ENCODE data around the gene KAZN.

KAZN gene

DNA sequence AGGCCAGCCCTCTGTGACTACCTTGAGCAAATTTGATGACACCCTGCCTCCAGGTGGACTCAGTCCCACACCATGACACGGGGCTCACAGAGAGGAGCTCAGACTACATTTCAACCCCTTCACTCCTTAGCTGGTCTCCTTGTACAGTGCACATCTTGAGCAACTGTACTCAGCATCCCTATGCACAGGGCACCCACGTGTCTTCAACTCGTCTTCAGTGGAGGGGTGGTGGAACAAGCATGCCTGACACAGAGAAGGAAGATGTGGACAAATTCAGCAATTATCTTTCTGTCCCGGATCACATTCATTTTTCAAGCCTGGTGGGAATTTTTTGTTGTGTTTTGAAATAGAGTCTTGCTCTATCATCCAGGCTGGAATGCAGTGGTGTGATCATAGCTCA is 213.7 kb downstream of the KAZN start:
- DNase-seq (ENCODE audit: low read depth in 2 of 2, low spot score in 1 of 2): no peak

DNA sequence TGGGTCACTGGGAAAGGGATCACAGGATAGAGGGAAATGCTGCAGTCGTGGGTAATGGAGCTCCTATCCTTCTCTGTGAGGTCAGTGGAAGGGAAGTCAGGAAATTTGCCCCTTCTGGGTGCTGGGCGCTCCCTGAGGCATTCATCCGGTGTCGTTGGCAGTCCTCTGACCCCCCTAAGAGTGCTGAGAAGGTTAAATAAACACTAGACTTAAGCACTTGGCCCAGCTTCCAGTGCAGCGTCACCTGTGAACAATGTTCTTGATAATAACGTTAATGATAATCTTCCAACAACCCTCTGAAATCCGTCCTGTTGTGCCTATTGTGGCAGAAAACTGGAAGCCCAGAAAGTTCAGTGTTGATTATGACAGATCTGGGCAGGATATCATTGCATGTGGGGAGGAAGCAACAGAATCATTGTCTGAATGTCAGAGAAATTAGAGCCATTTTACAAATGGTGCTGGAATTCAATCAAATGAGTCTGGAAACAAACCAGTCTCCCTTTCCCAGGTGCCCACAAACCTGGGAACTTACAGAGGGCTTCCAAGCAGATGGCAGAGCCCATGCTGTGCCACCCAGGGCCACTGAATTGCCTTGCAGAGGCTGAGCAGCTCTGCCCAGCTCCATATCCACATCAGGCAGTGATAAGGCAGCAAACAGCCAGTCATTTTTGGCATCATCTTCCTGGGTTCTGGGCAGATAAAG is 216.8 kb downstream of the KAZN start:
- no peak for DNase-seq (ENCODE audit: low read depth in 2 of 2, low spot score in 1 of 2)

DNA sequence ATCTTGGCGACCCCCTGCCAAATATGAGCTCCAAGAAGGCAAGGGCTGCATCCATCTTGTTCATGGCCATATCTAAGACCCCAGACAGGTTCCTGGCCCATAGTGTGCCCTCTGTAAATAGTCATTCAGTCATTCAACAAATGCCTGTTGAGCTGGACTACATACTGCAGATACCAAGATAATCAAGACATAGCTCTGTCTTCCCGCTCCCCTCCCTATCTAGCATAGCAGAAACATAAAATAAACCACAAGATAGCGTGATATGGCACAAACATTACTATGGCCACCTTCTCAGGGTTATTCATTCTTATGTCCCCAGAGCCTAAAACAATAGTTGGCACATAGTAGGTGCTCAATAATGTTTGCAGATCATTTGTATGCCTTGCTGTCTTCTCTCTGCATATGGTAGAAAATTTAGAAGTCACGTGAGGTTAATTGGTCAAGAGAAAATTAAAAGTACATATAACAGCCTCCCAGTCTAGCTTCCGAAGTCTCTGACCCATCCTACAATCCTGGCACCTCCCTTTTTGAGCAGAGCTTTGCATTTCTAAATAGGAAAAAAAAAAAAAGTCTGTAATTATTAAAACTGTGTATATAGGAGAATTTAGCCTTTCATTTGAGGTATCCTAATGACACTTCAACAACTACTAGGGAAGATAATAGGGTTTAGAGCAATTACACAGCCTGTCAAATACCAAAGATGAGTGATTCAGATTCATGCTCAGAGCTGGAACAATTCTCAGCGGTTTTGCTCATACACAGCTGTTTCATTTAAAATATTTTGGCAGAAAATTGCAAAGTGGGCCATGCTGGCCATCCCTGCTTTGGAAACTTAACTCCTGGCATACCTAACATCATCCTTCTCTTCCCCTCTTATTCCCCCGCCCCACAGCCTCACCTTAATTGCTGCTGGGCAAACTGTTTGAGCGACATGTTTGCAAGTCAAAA is 219.0 kb downstream of the KAZN start:
- no peak for DNase-seq (ENCODE audit: low read depth in 2 of 2, low spot score in 1 of 2)

GRCh38 chr1:14820295-14821085 is 222.0 kb downstream of the KAZN start:
- DNase-seq (ENCODE audit: low read depth in 2 of 2, low spot score in 1 of 2): no peak

DNA sequence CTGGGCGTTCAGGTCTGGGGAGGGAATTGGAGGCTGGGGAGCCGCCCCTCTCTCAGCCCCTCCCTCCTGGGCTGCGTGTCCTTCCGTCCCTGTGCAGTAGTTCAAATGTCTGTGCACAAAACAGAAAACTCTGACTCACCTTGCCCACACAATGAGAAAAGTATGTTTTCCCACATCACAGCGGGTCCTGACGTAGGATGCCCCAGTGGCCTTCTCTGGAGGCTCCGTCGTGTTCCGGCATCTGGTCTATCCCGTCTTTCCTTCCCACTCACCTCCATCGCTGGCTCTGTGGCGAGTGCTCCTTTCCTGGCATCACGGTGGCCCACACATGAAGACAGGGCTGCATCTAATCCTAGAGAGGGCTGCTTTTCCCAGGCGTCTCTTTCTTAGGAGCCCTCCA is 224.0 kb downstream of the KAZN start:
- no peak for DNase-seq (ENCODE audit: low read depth in 2 of 2, low spot score in 1 of 2)

- DNase-seq (ENCODE audit: low read depth in 2 of 2, low spot score in 1 of 2): no peak
Measured at GRCh38 chr1:14822996-14823395, 224.5 kb downstream of the KAZN start.

DNA sequence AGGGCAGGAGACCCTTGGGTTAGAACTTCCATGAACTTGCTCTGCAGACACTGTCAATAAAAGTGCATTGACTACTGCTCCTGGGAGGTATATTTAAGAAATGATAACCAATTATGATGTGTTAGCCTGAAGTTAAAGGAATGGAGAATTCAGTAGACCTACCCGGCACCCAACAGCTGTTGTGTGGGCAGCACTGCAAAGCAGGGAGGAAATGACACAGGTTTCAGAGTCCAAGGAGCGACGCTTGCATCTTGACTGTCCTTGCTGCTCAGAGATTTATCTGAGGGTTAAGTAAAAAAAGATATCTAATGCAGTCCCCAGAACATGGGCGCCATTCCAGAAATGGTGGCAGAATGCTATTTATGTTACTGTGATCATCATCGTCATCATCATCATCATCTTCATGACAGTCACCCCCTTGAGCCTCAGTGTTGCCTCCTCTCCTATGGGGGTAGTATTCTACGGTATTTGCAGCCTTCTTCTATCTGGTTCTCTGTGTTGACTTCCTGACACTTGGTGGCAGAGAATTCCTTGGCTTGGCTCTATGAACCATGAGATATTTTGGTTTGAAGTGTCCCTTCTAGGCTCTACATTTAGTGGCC is 225.9 kb downstream of the KAZN start:
- no peak for DNase-seq (ENCODE audit: low read depth in 2 of 2, low spot score in 1 of 2)

DNA sequence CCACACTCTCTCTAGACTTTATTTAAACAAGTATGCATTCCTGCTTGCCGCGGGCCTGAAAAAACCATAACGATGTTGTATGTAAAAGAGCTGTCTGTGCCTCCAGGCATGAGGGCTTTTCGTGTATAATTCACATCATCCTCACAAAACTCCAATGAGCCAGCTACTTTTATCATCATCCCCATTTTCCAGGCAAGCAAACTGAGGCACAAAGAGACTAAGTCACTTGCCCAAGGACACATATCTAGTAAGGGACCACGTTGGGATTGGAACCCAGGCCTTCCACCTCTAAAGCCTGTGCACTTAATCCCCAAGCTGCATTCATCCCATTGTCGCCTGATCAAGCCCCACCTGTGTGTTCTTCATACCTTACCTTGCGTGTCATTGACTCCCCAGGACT is 226.9 kb downstream of the KAZN start:
- no peak for DNase-seq (ENCODE audit: low read depth in 2 of 2, low spot score in 1 of 2)

GRCh38 chr1:14826172-14826636 is 227.7 kb downstream of the KAZN start:
- no peak for DNase-seq (ENCODE audit: low read depth in 2 of 2, low spot score in 1 of 2)

- no peak for DNase-seq (ENCODE audit: low read depth in 2 of 2, low spot score in 1 of 2)
Measured at GRCh38 chr1:14826731-14827326, 228.3 kb downstream of the KAZN start.

DNA sequence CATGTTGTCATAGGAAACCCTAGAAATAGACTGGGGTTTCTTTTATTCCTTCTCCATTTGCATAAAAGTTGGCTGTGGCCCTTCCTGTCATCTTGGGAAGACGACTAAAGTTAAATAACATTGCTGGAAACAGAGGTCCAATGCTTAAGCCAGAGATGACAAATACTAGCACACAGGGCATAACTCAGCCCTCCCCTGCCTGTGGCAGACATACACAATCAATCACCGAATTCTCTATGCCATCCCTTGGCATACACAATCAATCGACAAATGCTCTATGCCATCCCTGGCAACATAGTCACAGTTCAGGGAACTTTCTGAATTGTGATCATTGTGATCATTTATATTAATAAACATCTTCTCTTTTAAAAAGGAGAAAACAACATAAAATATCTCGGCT is 229.4 kb downstream of the KAZN start:
- no peak for DNase-seq (ENCODE audit: low read depth in 2 of 2, low spot score in 1 of 2)

- DNase-seq (ENCODE audit: low read depth in 2 of 2, low spot score in 1 of 2): no peak
Measured at GRCh38 chr1:14828665-14829064, 230.2 kb downstream of the KAZN start.

- DNase-seq (ENCODE audit: low read depth in 2 of 2, low spot score in 1 of 2): no peak
Measured at GRCh38 chr1:14835725-14836124, 237.2 kb downstream of the KAZN start.

- DNase-seq (ENCODE audit: low read depth in 2 of 2, low spot score in 1 of 2): no peak
Measured at GRCh38 chr1:14836426-14837140, 238.1 kb downstream of the KAZN start.

GRCh38 chr1:14840374-14840773 is 241.9 kb downstream of the KAZN start:
- DNase-seq (ENCODE audit: low read depth in 2 of 2, low spot score in 1 of 2): no peak

GRCh38 chr1:14841456-14841855 is 243.0 kb downstream of the KAZN start:
- no peak for DNase-seq (ENCODE audit: low read depth in 2 of 2, low spot score in 1 of 2)

DNA sequence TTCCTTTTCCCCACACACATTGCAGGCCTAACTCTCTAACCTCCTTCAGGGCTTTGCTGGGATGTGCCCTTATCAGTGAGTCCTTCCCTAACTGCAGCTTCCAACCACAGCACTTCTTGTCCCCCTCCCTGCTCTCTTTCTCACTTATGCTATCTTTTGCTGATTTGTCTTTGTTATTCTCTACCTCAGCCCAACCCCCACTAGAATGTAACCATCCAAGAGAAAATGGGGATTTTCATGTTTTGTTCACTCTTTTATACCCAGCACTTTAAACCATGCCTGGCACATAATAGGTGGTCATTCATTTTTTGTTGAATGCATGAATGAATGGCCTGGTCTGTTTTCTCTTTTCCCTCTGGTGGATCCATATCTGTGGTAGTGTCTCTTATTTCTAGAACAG is 243.5 kb downstream of the KAZN start:
- no peak for DNase-seq (ENCODE audit: low read depth in 2 of 2, low spot score in 1 of 2)

DNA sequence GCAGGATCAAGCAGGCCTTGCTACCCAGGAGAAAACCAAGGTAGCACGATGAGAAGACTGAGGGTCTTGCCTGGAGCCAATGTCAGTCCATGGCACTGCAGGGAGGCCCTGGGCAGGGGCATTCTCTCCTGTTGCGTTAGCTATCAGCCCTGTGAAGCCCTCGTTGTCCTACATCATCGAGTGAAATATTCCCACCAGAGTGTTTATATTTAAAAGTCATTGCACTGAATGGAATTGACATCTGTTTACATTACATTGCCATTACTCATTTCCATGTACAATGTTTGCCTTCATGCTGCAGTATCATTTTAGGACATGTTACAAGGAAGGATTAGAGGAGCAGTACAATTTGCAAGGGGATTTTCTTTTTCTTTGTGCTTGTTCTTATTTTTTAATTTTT is 243.9 kb downstream of the KAZN start:
- no peak for DNase-seq (ENCODE audit: low read depth in 2 of 2, low spot score in 1 of 2)

DNA sequence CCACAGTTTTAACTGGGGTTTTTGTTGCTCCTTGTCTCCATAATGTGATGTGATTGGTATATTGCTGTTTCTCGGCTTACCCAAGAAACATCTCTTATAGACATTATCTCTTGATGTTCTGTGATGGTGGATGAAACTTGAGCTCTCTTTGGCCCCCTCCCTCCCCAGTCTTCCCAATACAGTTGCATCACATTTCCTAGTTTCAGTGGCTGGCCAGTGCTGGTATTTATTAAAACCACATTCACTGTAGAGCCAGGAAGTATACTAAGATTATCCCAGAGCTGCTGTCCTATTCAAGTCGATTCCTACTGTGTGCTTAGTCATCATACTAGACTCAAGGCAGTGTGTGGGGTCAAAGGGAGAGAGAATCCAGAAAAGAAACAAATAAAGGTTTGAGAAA is 244.4 kb downstream of the KAZN start:
- DNase-seq (ENCODE audit: low read depth in 2 of 2, low spot score in 1 of 2): no peak

DNA sequence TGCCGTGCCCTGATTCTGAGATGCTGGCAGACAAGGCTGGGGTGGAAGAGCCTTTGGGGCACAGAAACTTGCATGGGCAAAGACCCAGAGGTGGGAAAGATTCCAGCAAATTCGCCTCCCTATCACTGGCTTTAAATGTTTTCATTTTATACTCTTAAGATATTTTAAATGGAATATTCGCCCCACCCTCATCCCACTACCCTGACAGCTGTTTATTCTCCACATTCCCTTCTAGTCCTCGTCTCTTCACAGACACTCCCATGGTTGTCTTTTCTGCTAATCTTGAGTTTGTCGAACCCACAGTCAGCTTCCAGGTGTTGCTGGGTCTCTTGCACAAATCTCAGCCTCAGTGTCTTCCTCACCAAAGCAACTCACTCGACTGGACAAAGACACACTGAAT is 245.0 kb downstream of the KAZN start:
- DNase-seq (ENCODE audit: low read depth in 2 of 2, low spot score in 1 of 2): no peak

All from stimulated activated CD8-positive, alpha-beta memory T cell treated with anti-CD3 and anti-CD28 coated beads, Interleukin-4, amount 100 ng/mL, for 4 hours (primary cell).